A549 treated with Hydrocortisone at 1 μM for 4 hours (cell line): Measurements from ENCODE around the gene SON. TPM values are rescaled to one million over a fixed set of nuclear protein-coding genes. Genes with fewer than 3 reads are reported as not detected.

Experiments
- total RNA-seq: library from RNA; stranded (reverse); fragments of 200-300 nt; extraction: Qiagen RNA extraction; gene quantifications from 5 replicates; pipeline ENCODE4 v1.2.3, GENCODE V29; 2022

The SON gene, protein sequence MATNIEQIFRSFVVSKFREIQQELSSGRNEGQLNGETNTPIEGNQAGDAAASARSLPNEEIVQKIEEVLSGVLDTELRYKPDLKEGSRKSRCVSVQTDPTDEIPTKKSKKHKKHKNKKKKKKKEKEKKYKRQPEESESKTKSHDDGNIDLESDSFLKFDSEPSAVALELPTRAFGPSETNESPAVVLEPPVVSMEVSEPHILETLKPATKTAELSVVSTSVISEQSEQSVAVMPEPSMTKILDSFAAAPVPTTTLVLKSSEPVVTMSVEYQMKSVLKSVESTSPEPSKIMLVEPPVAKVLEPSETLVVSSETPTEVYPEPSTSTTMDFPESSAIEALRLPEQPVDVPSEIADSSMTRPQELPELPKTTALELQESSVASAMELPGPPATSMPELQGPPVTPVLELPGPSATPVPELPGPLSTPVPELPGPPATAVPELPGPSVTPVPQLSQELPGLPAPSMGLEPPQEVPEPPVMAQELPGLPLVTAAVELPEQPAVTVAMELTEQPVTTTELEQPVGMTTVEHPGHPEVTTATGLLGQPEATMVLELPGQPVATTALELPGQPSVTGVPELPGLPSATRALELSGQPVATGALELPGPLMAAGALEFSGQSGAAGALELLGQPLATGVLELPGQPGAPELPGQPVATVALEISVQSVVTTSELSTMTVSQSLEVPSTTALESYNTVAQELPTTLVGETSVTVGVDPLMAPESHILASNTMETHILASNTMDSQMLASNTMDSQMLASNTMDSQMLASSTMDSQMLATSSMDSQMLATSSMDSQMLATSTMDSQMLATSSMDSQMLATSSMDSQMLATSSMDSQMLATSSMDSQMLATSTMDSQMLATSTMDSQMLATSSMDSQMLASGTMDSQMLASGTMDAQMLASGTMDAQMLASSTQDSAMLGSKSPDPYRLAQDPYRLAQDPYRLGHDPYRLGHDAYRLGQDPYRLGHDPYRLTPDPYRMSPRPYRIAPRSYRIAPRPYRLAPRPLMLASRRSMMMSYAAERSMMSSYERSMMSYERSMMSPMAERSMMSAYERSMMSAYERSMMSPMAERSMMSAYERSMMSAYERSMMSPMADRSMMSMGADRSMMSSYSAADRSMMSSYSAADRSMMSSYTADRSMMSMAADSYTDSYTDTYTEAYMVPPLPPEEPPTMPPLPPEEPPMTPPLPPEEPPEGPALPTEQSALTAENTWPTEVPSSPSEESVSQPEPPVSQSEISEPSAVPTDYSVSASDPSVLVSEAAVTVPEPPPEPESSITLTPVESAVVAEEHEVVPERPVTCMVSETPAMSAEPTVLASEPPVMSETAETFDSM (N-terminal part only)
- 70.3 to 126 TPM (median 82.2 TPM) in 5 replicates for total RNA-seq

GRCh38 chr21:33542640-33543504, at the start of gene SON:
Gene SON (plus strand): TSS chr21:33543038. CDS start chr21:33543093, 55 bp downstream.

DNA sequence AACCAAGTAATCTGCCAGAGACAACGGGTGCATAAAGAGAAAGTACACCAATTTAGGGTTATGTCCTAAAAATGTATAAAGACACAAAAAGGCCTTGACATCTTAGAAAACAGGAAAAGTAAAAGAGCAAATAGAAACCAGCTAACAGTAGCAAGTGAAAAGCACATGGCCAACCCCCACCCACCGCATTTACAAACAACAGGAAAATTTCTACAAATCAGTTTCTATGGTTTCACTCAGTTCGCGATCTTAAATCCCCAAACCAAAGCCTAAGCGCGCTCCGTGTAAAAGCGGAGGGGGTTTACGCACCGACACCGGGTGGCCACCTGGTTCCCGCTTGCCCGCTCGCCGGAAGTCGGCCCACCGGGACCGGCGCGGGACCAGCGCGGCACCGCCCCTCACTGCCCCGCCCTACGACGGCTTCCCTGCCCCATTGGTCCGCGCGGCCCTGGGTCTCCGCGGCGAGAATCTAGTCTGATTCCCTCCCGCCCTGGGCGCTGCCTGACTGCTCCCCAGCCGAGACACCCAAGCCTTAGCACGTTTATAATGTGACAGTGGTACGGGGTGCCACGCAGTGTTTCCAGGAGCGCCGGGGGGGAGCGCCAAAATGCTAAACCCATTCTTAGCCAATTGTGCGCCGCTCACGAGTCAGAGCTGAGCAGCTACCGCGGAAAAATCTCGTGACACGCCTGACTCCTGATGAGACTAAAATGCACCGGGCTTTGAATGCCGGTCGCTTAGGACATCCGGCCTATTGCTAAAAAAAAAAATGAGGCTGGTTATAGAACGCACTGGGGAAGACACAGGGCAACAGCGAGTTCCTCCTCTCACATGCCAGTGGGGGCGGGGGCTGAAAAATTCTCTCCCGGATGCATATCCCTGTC, 840 bp upstream of the SON start, which contains the start of gene GART:
Gene GART (minus strand): TSS at position 362 of the 884 bp plus-strand sequence. CDS start 2,802 bp downstream, outside the sequence.

DNA sequence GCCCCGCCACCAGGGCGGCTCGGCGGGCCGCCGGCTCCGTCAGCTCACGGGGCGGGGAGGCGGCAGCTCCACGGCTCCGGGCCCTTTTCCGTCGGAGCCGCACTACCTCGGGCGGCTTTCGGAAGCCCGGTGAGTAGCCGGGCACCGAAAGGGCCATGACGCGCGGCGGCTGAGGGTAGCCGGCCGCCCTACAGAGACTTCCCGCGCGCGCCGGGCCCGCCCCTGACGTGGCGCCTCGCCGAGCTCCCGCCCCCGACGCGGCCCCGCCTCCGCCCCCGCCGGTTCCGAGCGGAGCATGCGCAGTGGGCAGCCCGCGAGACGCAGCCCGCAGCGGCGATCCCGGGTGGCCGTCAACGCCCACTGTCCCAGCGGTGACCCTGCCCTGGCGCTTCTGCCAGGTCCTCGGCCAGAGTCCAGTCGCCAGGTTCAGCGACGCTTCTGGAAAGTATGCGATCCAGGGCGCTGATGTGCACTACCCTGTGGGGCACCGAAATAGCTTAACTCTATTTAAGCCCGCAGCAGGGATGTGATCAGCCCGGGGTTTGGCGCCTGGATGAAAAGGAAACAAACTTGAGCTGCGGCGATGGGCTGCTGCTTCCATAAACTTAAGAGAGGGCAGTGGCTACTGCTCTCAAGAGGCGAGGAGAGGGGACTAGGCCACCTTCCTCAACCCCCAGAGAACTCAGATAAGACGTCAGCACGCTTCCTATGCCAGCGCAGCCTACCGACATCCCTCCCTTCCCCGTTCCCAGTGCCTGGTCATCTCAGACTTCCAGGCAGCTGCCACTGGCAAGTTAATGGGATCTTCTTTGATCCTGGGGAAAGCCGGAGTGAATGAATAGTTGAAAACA, 45.9 kb downstream of the SON start, which contains the start of gene DONSON:
Gene DONSON (minus strand): TSS at position 200 of the 851 bp plus-strand sequence. CDS start 43 bp downstream, at position 157.

Other genes starting within 250 kb of the SON start
- gene IFNAR1, start 218.1 kb upstream of the SON start, total RNA-seq = 13.5 to 27.4 TPM (median 15.3 TPM) in 5 replicates
- gene IFNGR2, start 139.6 kb upstream of the SON start, total RNA-seq = 50.2 to 58.9 TPM (median 55.1 TPM) in 5 replicates
- gene TMEM50B, start 63.1 kb upstream of the SON start, total RNA-seq = 9.1 to 13.2 TPM (median 11.0 TPM) in 5 replicates
- gene DNAJC28, start 51.3 kb upstream of the SON start, total RNA-seq = 0.16 to 0.48 TPM (median 0.38 TPM) in 5 replicates
- gene GART, start 921 bp upstream of the SON start, total RNA-seq = 54.8 to 76.6 TPM (median 60.9 TPM) in 5 replicates
- gene DONSON, start 45.6 kb downstream of the SON start, total RNA-seq = 14.5 to 18.7 TPM (median 15.7 TPM) in 5 replicates
- gene CRYZL1, start 98.7 kb downstream of the SON start, total RNA-seq = 12.2 to 16.9 TPM (median 13.4 TPM) in 5 replicates
- gene ITSN1, start 99.5 kb downstream of the SON start, total RNA-seq = 17.3 to 26.9 TPM (median 18.2 TPM) in 5 replicates